ENCODE data around the gene SLC25A38. TPM values are rescaled to one million over a fixed set of nuclear protein-coding genes. Genes with fewer than 3 reads are reported as not detected.
A peak's percentile ranks its signal among the peaks of the same experiment; 100 is the strongest.

Gene SLC25A38
- total RNA-seq, 1 experiment from 2014 or later: 29.7 TPM

DNA sequence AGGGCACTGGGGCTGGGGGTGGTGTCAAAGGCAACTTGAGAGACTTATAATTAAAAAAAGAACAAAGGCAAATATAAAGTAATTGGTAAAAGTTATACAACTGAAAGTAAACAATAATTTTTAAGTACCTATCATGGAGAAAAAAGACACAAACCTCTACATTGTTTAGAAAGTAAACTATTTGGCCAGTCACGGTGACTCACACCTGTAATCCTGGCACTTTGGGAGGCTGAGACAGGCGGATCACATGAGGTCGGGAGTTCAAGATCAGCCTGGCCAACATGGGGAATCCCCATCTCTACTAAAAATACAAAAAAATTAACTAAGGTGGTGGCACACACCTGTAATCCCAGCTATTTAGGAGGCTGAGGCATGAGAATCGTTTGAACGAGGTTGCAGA is 49.2 kb downstream of the SLC25A38 start:
- ATAC-seq (peak; percentile 61), DNase-seq (peak; percentile 67)
- Histone ChIP-seq H3K27me3 (ENCODE audit: low read length) (no peaks in the 10 kb centered on the region), H3K36me3 (ENCODE audit: low read depth, low read length) (no peaks in the 10 kb centered on the region), H3F3A (ENCODE audit: low read length, unreplicated experiment) (no peaks in the 10 kb centered on the region), H3K9me2 (replicated peaks; ENCODE audit: low read length) (no peaks in the 10 kb centered on the region), H3K79me2 (ENCODE audit: low read length) (no peaks in the 10 kb centered on the region), H3K4me1 (ENCODE audit: insufficient read depth, low read length) (peaks cover 16% of the 10 kb centered on the region), H3K9ac (ENCODE audit: low read length) (no peak overlapping the region), H3K27ac (ENCODE audit: low read length) (no peak overlapping the region), H3K9me3 (ENCODE audit: low read length) (no peaks in the 10 kb centered on the region), H4K20me1 (ENCODE audit: low read length) (no peaks in the 10 kb centered on the region), H2AFZ (ENCODE audit: low read length) (no peak overlapping the region), H3K4me2 (ENCODE audit: low read length) (no peak overlapping the region), H3K4me3 (ENCODE audit: low read length) (no peak overlapping the region)
- TF ChIP-seq EZH2phosphoT487 (IDR thresholded peaks at IDR 0.05; ENCODE audit: borderline replicate concordance, low read length) (no peak), EZH2 (IDR thresholded peaks at IDR 0.05; ENCODE audit: low read length, unreplicated experiment) (no peak)
- TF ChIP-seq, protein P1, sequence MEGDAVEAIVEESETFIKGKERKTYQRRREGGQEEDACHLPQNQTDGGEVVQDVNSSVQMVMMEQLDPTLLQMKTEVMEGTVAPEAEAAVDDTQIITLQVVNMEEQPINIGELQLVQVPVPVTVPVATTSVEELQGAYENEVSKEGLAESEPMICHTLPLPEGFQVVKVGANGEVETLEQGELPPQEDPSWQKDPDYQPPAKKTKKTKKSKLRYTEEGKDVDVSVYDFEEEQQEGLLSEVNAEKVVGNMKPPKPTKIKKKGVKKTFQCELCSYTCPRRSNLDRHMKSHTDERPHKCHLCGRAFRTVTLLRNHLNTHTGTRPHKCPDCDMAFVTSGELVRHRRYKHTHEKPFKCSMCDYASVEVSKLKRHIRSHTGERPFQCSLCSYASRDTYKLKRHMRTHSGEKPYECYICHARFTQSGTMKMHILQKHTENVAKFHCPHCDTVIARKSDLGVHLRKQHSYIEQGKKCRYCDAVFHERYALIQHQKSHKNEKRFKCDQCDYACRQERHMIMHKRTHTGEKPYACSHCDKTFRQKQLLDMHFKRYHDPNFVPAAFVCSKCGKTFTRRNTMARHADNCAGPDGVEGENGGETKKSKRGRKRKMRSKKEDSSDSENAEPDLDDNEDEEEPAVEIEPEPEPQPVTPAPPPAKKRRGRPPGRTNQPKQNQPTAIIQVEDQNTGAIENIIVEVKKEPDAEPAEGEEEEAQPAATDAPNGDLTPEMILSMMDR (conservative IDR thresholded peaks at IDR 0.05; ENCODE audit: low read depth, low read length): no peak
- POLR2A ChIA-PET (ENCODE audit: unreplicated experiment): no interaction called here
- no TSS peak for BruUV-seq (replicated peaks)
- CTCF ChIA-PET: no interaction called here
- intact Hi-C loops (cut with micrococcal nuclease): no loop called here

DNA sequence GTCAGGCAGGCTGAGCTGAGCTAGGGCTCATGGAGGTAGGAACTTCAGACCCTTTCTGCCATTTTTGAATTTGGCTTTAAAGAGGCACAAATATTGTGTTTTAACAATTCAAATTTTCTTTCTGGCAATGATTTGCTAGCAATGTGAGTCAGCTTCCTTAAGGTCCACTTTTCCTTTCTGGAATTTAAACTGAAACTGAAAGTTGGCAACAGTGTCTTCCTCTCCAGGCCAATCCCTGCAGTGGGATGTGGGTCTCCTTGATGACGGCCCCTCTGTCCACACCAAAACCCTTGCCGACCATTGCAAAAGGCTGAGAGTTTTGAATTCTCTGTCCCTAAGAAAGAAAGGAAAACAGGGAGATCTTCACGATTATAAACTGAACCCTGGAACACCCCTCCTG is 50.5 kb downstream of the SLC25A38 start:
- H3K9me3 ChIP-seq (ENCODE audit: low read length): no peaks in the 10 kb centered on the region
- ATAC-seq: peak; percentile 50
- H3K36me3 ChIP-seq (ENCODE audit: low read depth, low read length): no peaks in the 10 kb centered on the region
- intact Hi-C loops (cut with micrococcal nuclease): no loop called here
- H3K4me2 ChIP-seq (ENCODE audit: low read length): peak overlapping the region; percentile 29; the same call in 1 of the 2 replicates
- no peaks in the 10 kb centered on the region for H3K27me3 ChIP-seq (ENCODE audit: low read length)
- H2AFZ ChIP-seq (ENCODE audit: low read length): peak overlapping the region; percentile 75
- no peaks in the 10 kb centered on the region for H4K20me1 ChIP-seq (ENCODE audit: low read length)
- no TSS peak for BruUV-seq (replicated peaks)
- no peak overlapping the region for H3K9ac ChIP-seq (ENCODE audit: low read length)
- peak; percentile 49 for DNase-seq
- no peaks in the 10 kb centered on the region for H3F3A ChIP-seq (ENCODE audit: low read length, unreplicated experiment)
- H3K27ac ChIP-seq (ENCODE audit: low read length): no peak overlapping the region
- no peak overlapping the region for H3K4me3 ChIP-seq (ENCODE audit: low read length)
- TF ChIP-seq EZH2phosphoT487 (IDR thresholded peaks at IDR 0.05; ENCODE audit: borderline replicate concordance, low read length): no peak
- no peak for TF ChIP-seq EZH2 (IDR thresholded peaks at IDR 0.05; ENCODE audit: low read length, unreplicated experiment)
- TF ChIP-seq, protein P1 (conservative IDR thresholded peaks at IDR 0.05; ENCODE audit: low read depth, low read length): no peak
- ChIA-PET CTCF (no interaction called here), POLR2A (ENCODE audit: unreplicated experiment) (no interaction called here)
- no peaks in the 10 kb centered on the region for H3K9me2 ChIP-seq (replicated peaks; ENCODE audit: low read length)
- no peaks in the 10 kb centered on the region for H3K79me2 ChIP-seq (ENCODE audit: low read length)
- peaks cover 16% of the 10 kb centered on the region for H3K4me1 ChIP-seq (ENCODE audit: insufficient read depth, low read length)

DNA sequence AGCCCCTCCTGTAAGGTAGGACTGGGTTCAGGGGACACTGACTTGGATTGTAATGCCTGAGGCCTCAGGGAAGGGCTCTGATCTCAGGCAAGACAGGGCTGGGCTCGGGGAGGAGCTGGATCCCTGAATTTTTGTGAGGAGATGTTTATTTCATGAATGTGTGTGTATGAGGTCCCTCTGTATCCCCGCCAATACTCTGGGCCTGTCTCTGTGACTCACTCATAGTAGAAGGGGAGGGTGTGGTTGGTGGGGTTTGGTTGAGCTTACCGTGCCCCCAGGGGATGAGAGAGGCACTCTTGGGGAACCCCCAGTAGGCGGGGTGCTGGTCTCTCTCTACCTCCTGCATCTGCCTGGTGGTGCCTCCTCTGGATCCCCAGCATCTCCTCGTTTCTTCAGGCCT is 51.4 kb downstream of the SLC25A38 start:
- no peak overlapping the region for H2AFZ ChIP-seq (ENCODE audit: low read length)
- H3K9me3 ChIP-seq (ENCODE audit: low read length): no peaks in the 10 kb centered on the region
- DNase-seq (no peak), ATAC-seq (0 out of 2 replicates have a peak, but pooled peaks have one; percentile 14)
- peaks cover 16% of the 10 kb centered on the region for H3K4me1 ChIP-seq (ENCODE audit: insufficient read depth, low read length)
- H3K27ac ChIP-seq (ENCODE audit: low read length): no peak overlapping the region
- H3K4me3 ChIP-seq (ENCODE audit: low read length): no peak overlapping the region
- no peaks in the 10 kb centered on the region for H3K36me3 ChIP-seq (ENCODE audit: low read depth, low read length)
- no peaks in the 10 kb centered on the region for H3F3A ChIP-seq (ENCODE audit: low read length, unreplicated experiment)
- H3K79me2 ChIP-seq (ENCODE audit: low read length): no peaks in the 10 kb centered on the region
- CTCF ChIA-PET: no interaction called here
- no peaks in the 10 kb centered on the region for H3K9me2 ChIP-seq (replicated peaks; ENCODE audit: low read length)
- no peaks in the 10 kb centered on the region for H4K20me1 ChIP-seq (ENCODE audit: low read length)
- no peak overlapping the region for H3K9ac ChIP-seq (ENCODE audit: low read length)
- H3K27me3 ChIP-seq (ENCODE audit: low read length): no peaks in the 10 kb centered on the region
- intact Hi-C loops (cut with micrococcal nuclease): no loop called here
- no peak overlapping the region for H3K4me2 ChIP-seq (ENCODE audit: low read length)
- POLR2A ChIA-PET (ENCODE audit: unreplicated experiment): no interaction called here
- no TSS peak for BruUV-seq (replicated peaks)
- no peak for TF ChIP-seq EZH2phosphoT487 (IDR thresholded peaks at IDR 0.05; ENCODE audit: borderline replicate concordance, low read length)
- TF ChIP-seq, protein P1 (conservative IDR thresholded peaks at IDR 0.05; ENCODE audit: low read depth, low read length): no peak
- TF ChIP-seq EZH2 (IDR thresholded peaks at IDR 0.05; ENCODE audit: low read length, unreplicated experiment): no peak

Measured in PC-3 (cell line).